Neuronal stem cell (in vitro differentiated cells): ENCODE results near the gene PLPP4.

Experiments used
- DNase-seq: peaks from one replicate; pipeline ENCODE4 v3.0.0-alpha.2; 2013; ENCODE audit warnings: low spot score
- H2AFZ ChIP-seq: one replicate; pipeline ENCODE4 v1.6.1; 2013; ENCODE audit warnings: mild to moderate bottlenecking, low read length, inconsistent platforms
- H2AK5ac ChIP-seq: 2 replicates; pipeline ENCODE4 v1.6.1; 2013; ENCODE audit warnings: low read depth, mild to moderate bottlenecking, inconsistent platforms, low read length, moderate library complexity, mixed read lengths
- H2BK120ac ChIP-seq: 2 replicates; pipeline ENCODE4 v1.6.1; 2013; ENCODE audit warnings: low read depth, mild to moderate bottlenecking, inconsistent platforms, low read length, moderate library complexity, mixed read lengths
- H2BK12ac ChIP-seq: one replicate; pipeline ENCODE4 v1.6.1; 2013; ENCODE audit warnings: low read length, inconsistent platforms
- H2BK15ac ChIP-seq: 2 replicates; pipeline ENCODE4 v1.6.1; 2013; ENCODE audit warnings: mild to moderate bottlenecking, low read length, inconsistent platforms, mixed read lengths
- H2BK5ac ChIP-seq: one replicate; pipeline ENCODE4 v1.6.1; 2013; ENCODE audit warnings: inconsistent platforms, mild to moderate bottlenecking, low read length, moderate library complexity
- H3K14ac ChIP-seq: one replicate; pipeline ENCODE4 v1.6.1; 2013; ENCODE audit warnings: low read length, inconsistent platforms
- H3K18ac ChIP-seq: 2 replicates; pipeline ENCODE4 v1.6.1; 2013; ENCODE audit warnings: low read length, inconsistent platforms
- H3K23ac ChIP-seq: 2 replicates; pipeline ENCODE4 v1.6.1; 2013; ENCODE audit warnings: low read depth, mild to moderate bottlenecking, mixed read lengths, low read length, inconsistent platforms; ENCODE audit not compliant: poor library complexity
- H3K27ac ChIP-seq: replicated peaks from 3 replicates; pipeline ENCODE4 v1.5.1; 2013; ENCODE audit warnings: low read length, inconsistent platforms
- H3K27me3 ChIP-seq, 3 experiments: 2 replicates each; pipeline ENCODE4 v1.6.1; 2013; ENCODE audit warnings: low read length in 3 of 3, mild to moderate bottlenecking in 2 of 3, inconsistent platforms in 1 of 3, low read depth in 1 of 3, mixed read lengths in 1 of 3, moderate library complexity in 1 of 3; ENCODE audit not compliant: control insufficient read depth in 3 of 3, insufficient read depth in 3 of 3
- H3K36me3 ChIP-seq, 2 donors: replicated peaks in 1 of 2; 2 replicates each; pipeline ENCODE4 v1.6.1; 2013; ENCODE audit warnings: low read length in 2 of 2; ENCODE audit not compliant: control insufficient read depth in 2 of 2, insufficient read depth in 2 of 2
- H3K4ac ChIP-seq: 2 replicates; pipeline ENCODE4 v1.6.1; 2013; ENCODE audit warnings: inconsistent platforms, mild to moderate bottlenecking, low read length, moderate library complexity
- H3K4me1 ChIP-seq, 2 donors: 1 replicate in 1 of 2; 2 replicates in 1 of 2; pipeline ENCODE4 v1.6.1; 2013; ENCODE audit warnings: low read length in 2 of 2, low read depth in 1 of 2; ENCODE audit not compliant: control insufficient read depth in 2 of 2, insufficient read depth in 1 of 2
- H3K4me2 ChIP-seq: one replicate; pipeline ENCODE4 v1.6.1; 2013; ENCODE audit warnings: mild to moderate bottlenecking, low read length, inconsistent platforms; ENCODE audit not compliant: insufficient read depth, poor library complexity, severe bottlenecking
- H3K4me3 ChIP-seq, 2 donors: 2 replicates each; pipeline ENCODE4 v1.5.1; 2013; ENCODE audit warnings: low read length in 2 of 2, mild to moderate bottlenecking in 2 of 2, inconsistent platforms in 1 of 2, moderate library complexity in 1 of 2
- H3K79me1 ChIP-seq: one replicate; pipeline ENCODE4 v1.6.1; 2013; ENCODE audit warnings: low read depth, mild to moderate bottlenecking, inconsistent platforms, low read length, moderate library complexity
- H3K9ac ChIP-seq: one replicate; pipeline ENCODE4 v1.6.1; 2013; ENCODE audit warnings: mild to moderate bottlenecking, low read depth, low read length, inconsistent platforms; ENCODE audit not compliant: poor library complexity
- H3K9me3 ChIP-seq, 2 donors: replicated peaks in 1 of 2; 2 replicates each; pipeline versions ENCODE3 to v1.6.1; 2013; ENCODE audit warnings: low read length in 2 of 2, mild to moderate bottlenecking in 2 of 2, inconsistent platforms in 1 of 2, low read depth in 1 of 2, mixed read lengths in 1 of 2, moderate library complexity in 1 of 2; ENCODE audit not compliant: control insufficient read depth in 2 of 2, insufficient read depth in 1 of 2
- H4K8ac ChIP-seq: one replicate; pipeline ENCODE4 v1.6.1; 2013; ENCODE audit warnings: low read depth, mild to moderate bottlenecking, inconsistent platforms, low read length, moderate library complexity
- H4K91ac ChIP-seq: one replicate; pipeline ENCODE4 v1.6.1; 2013; ENCODE audit warnings: low read length, low read depth, mild to moderate bottlenecking, inconsistent platforms; ENCODE audit not compliant: poor library complexity
- WGBS, 2 donors: extraction: QIAGEN DNeasy Blood & Tissue Kit; methylation state at CpG; one replicate each; pipeline ENCODE4 v1.1.7; 2013; ENCODE audit warnings: missing lambda C conversion rate in 2 of 2, mixed read lengths in 1 of 2; ENCODE audit not compliant: insufficient read length in 2 of 2, insufficient replicate concordance in 1 of 2; ENCODE audit errors: extremely low coverage in 2 of 2; 5-methylcytosine and 5-hydroxymethylcytosine counted together

PLPP4 gene

DNA sequence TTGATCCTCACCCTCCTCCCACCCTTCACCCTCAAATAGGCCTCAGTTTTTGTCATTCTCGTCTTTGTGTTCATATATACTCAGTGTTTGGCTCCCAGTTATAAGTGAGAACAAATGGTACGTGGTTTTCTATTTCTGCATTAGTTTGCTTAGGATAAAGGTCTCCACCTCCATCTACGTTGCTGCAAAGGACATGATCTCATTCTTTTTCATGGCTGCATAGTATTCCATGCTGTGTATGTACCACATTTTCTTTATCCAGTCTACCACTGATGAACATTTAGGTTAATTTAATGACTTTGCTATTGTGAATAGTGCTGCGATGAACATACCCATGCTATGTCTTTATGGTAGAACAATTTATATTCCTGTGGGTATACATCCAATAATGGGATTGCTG is 91.2 kb downstream of the PLPP4 start:
- Histone ChIP-seq H3K36me3 (no peaks in the 10 kb centered on the region), H3K14ac (no peak overlapping the region), H3K4me2 (no peak overlapping the region), H2BK12ac (no peak overlapping the region), H3K27me3 (no peaks in the 10 kb centered on the region), H3K9me3 (no peaks in the 10 kb centered on the region), H2AK5ac (no peak overlapping the region), H2BK15ac (no peak overlapping the region), H2AFZ (no peak overlapping the region), H3K4ac (no peak overlapping the region), H4K8ac (no peak overlapping the region), H2BK5ac (no peak overlapping the region), H3K9ac (no peak overlapping the region), H3K23ac (no peak overlapping the region), H3K79me1 (no peaks in the 10 kb centered on the region), H3K18ac (no peak overlapping the region), H3K27ac (no peak overlapping the region), H4K91ac (no peak overlapping the region), H3K4me1 (no peaks in the 10 kb centered on the region), H3K4me3 (no peak overlapping the region), H2BK120ac (no peak overlapping the region)
- WGBS, 2 donors: no CpG with 5 or more reads among the region's 4 CpGs
- DNase-seq: no peak

DNA sequence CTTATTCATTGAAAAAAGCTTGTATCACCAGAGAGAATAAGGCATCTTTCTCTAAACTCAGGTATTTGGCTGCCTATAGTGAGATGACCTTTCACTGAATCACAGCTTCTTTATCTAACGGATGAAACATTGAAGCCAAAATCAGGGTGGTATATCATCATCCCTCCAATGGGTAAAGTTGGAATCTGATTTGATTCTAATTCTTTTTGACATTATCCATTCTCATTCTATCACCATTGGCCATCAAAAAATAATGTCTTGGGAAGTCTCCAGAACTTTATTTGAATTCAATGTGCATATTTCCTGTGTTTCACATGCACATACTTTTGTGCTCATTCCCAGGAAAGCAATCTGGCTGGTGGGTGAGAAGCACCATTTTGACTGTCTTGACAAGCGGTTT is 95.2 kb downstream of the PLPP4 start:
- H3K14ac ChIP-seq: no peak overlapping the region
- no peak overlapping the region for H2BK120ac ChIP-seq
- no peak overlapping the region for H3K4ac ChIP-seq
- H2AFZ ChIP-seq: no peak overlapping the region
- no peaks in the 10 kb centered on the region for H3K79me1 ChIP-seq
- WGBS, 2 donors: no CpG with 5 or more reads among the region's 2 CpGs
- H3K4me2 ChIP-seq: no peak overlapping the region
- no peak overlapping the region for H3K4me3 ChIP-seq
- no peak overlapping the region for H3K18ac ChIP-seq
- H3K27me3 ChIP-seq: no peaks in the 10 kb centered on the region
- H3K9me3 ChIP-seq: peaks cover 0 to 4% of the 10 kb centered on the region in 2 donors
- DNase-seq: no peak
- H3K4me1 ChIP-seq: peaks cover 0 to 10% of the 10 kb centered on the region in 2 donors
- no peaks in the 10 kb centered on the region for H3K36me3 ChIP-seq
- no peak overlapping the region for H3K23ac ChIP-seq
- no peak overlapping the region for H2AK5ac ChIP-seq
- no peak overlapping the region for H2BK5ac ChIP-seq
- H2BK12ac ChIP-seq: no peak overlapping the region
- no peak overlapping the region for H3K9ac ChIP-seq
- H4K91ac ChIP-seq: no peak overlapping the region
- H3K27ac ChIP-seq: no peak overlapping the region
- H2BK15ac ChIP-seq: no peak overlapping the region
- H4K8ac ChIP-seq: no peak overlapping the region

DNA sequence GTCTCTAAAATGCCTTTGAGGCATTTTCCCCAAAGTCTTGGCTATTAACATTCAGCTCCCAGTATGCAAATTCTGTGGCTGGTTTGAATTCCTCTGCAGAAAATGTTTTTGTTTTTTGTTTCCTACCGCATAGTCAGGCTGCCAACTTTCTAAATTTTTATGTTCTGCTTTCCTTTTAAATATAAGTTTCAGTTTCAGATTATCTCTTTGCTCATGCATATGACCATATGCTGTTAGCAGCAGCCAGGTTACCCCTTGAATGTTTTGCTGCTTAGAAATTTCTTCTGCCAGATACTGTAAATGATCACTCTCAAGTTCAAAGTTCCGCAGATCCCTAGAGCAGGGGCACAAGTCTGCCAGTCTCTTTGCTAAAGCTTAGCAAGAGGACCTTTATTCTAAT is 96.9 kb downstream of the PLPP4 start:
- WGBS, 2 donors: no CpG with 5 or more reads among the region's 2 CpGs
- H3K4me3 ChIP-seq: no peak overlapping the region
- no peak overlapping the region for H4K8ac ChIP-seq

DNA sequence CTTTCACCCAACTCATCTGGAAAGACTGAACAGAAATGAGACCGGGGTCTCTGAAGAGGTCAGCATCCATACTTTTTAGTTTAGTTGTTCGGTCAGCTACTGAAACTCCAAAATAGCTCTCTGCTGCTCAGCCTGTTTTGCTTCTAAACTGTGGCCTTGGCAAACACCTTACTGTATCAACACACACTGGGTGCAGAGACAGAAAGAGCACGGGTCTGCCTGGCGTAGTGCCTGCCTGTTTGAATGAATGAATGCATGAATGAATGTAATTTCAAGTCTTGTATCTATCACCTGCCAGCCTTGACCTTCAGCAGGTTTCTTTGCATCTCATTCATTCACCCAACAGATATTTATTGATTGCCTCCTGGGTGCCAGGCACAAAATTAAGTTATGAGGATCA is 98.4 kb downstream of the PLPP4 start:
- DNase-seq: no peak
- Histone ChIP-seq H3K4me1 (peaks cover 0 to 10% of the 10 kb centered on the region in 2 donors), H3K4ac (no peak overlapping the region), H2BK12ac (no peak overlapping the region), H3K36me3 (no peaks in the 10 kb centered on the region), H3K4me2 (no peak overlapping the region), H3K9me3 (peaks cover 0 to 4% of the 10 kb centered on the region in 2 donors), H3K18ac (no peak overlapping the region), H3K79me1 (no peaks in the 10 kb centered on the region), H3K9ac (no peak overlapping the region), H4K91ac (no peak overlapping the region), H3K27ac (no peak overlapping the region), H3K27me3 (no peaks in the 10 kb centered on the region), H2BK120ac (no peak overlapping the region), H3K4me3 (no peak overlapping the region), H4K8ac (no peak overlapping the region), H2AFZ (no peak overlapping the region), H2BK15ac (no peak overlapping the region), H3K23ac (no peak overlapping the region), H3K14ac (no peak overlapping the region), H2AK5ac (no peak overlapping the region), H2BK5ac (no peak overlapping the region)
- no CpG with 5 or more reads among the region's 4 CpGs for WGBS, 2 donors

More for the DNA sequence above, 96.9 kb downstream of the PLPP4 start:
- no peak overlapping the region for H4K91ac ChIP-seq
- no peak overlapping the region for H3K4ac ChIP-seq
- H3K27me3 ChIP-seq: no peaks in the 10 kb centered on the region
- no peak overlapping the region for H2BK120ac ChIP-seq
- no peaks in the 10 kb centered on the region for H3K36me3 ChIP-seq
- H3K4me2 ChIP-seq: no peak overlapping the region
- no peak overlapping the region for H3K9ac ChIP-seq
- H3K9me3 ChIP-seq: peaks cover 0 to 4% of the 10 kb centered on the region in 2 donors
- no peak overlapping the region for H3K18ac ChIP-seq
- DNase-seq: no peak
- no peaks in the 10 kb centered on the region for H3K79me1 ChIP-seq
- no peak overlapping the region for H3K23ac ChIP-seq
- H2AFZ ChIP-seq: no peak overlapping the region
- no peak overlapping the region for H2AK5ac ChIP-seq
- H2BK12ac ChIP-seq: no peak overlapping the region
- H2BK15ac ChIP-seq: no peak overlapping the region
- H3K14ac ChIP-seq: no peak overlapping the region
- H2BK5ac ChIP-seq: no peak overlapping the region
- no peak overlapping the region for H3K27ac ChIP-seq
- H3K4me1 ChIP-seq: peaks cover 0 to 10% of the 10 kb centered on the region in 2 donors
